ENCODE results near the gene ACAP2. TPM values are rescaled to one million over a fixed set of nuclear protein-coding genes. Genes with fewer than 3 reads are reported as not detected.

Gene ACAP2
- total and polyA plus RNA-seq, 12 donors, result 4.3 to 26.7 (median 15.0) TPM

- H3K4me1 ChIP-seq, result peaks cover 0 to 37% (median 25%) of the 10 kb centered on the region in 9 donors
- H3K27me3 ChIP-seq, result no peaks in the 10 kb centered on the region
- no peak for ATAC-seq
- DNase-seq, result no peak
- H3K27ac ChIP-seq, result no peak overlapping the region
- 96 to 100% methylated on average over 2 of the region's 2 CpGs for WGBS, 2 donors
- intact Hi-C loops (cut with DNase I), result no loop called here
- H3K9me3 ChIP-seq, result no peaks in the 10 kb centered on the region
- TF ChIP-seq CTCF (IDR thresholded peaks at IDR 0.05), result no peak
- no peak overlapping the region for H3K4me3 ChIP-seq
- H3K36me3 ChIP-seq, result no peaks in the 10 kb centered on the region
Observed at GRCh38 chr3:195438371-195438770, 4.4 kb downstream of the ACAP2 start.

GRCh38 chr3:195425849-195426248, 17.0 kb downstream of the ACAP2 start:
- peaks cover 0 to 4% (median 0%) of the 10 kb centered on the region in 11 donors for H3K9me3 ChIP-seq
- no peaks in the 10 kb centered on the region for H3K36me3 ChIP-seq
- DNase-seq (no peak), ATAC-seq (no peak)
- no peak overlapping the region for H3K27ac ChIP-seq
- intact Hi-C loops (cut with DNase I), result loop anchor here in 1 of 10 donors (2.0 kb wide), 1 partner anchor 15 kb away; no protein-coding TSS in a partner anchor
- no peaks in the 10 kb centered on the region for H3K27me3 ChIP-seq
- H3K4me3 ChIP-seq, result no peak overlapping the region
- H3K4me1 ChIP-seq, result peaks cover 0 to 15% (median 11%) of the 10 kb centered on the region in 9 donors
- no peak for TF ChIP-seq CTCF (IDR thresholded peaks at IDR 0.05)
- 46 to 67% methylated on average over 3 of the region's 3 CpGs for WGBS, 2 donors

- DNase-seq (no peak), ATAC-seq (no peak)
- Histone ChIP-seq H3K27ac (no peak overlapping the region), H3K4me1 (peaks cover 0 to 25% (median 11%) of the 10 kb centered on the region in 9 donors), H3K9me3 (peaks cover 0 to 4% (median 0%) of the 10 kb centered on the region in 11 donors), H3K4me3 (no peak overlapping the region), H3K27me3 (no peaks in the 10 kb centered on the region), H3K36me3 (no peaks in the 10 kb centered on the region)
- no peak for TF ChIP-seq CTCF (IDR thresholded peaks at IDR 0.05)
- 88 to 90% methylated on average over 2 of the region's 2 CpGs for WGBS, 2 donors
- intact Hi-C loops (cut with DNase I), result loop anchor here in 1 of 10 donors (2.0 kb wide), 1 partner anchor 17 kb away; no protein-coding TSS in a partner anchor
Observed at GRCh38 chr3:195423818-195424217, 19.0 kb downstream of the ACAP2 start.

DNA sequence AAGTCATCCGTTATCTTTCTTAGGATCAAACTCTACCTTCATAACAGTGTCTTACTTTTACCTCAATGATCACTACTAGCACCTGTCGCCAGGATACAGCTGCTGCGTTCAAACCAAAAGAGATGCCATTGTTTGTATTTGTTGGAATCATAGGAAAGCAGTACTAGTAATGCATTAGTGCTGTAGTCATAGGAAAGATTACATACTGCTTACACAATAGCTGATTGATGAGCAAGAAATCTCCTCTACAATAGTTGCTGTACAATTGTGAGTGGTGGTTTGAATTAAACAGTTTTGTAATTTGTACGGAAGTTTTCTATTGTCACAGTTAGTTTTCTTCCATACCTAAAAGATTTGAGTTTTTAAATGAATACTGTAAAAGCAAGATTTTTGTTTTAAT, 21.4 kb downstream of the ACAP2 start:
- 96 to 97% methylated on average over 4 of the region's 4 CpGs for WGBS, 2 donors
- Histone ChIP-seq H3K4me1 (peaks cover 0 to 21% (median 7%) of the 10 kb centered on the region in 9 donors), H3K27me3 (no peaks in the 10 kb centered on the region), H3K9me3 (no peaks in the 10 kb centered on the region), H3K27ac (no peak overlapping the region), H3K36me3 (no peaks in the 10 kb centered on the region), H3K4me3 (no peak overlapping the region)
- DNase-seq, result no peak
- TF ChIP-seq CTCF (IDR thresholded peaks at IDR 0.05), result no peak
- intact Hi-C loops (cut with DNase I), result no loop called here
- ATAC-seq, result no peak

Data from heart right ventricle (tissue), 16 donors.